Fibroblast of lung (primary cell): ENCODE results near the gene GRIK1.

Experiments
- EZH2 ChIP-seq: IDR thresholded peaks from 2 replicates; pipeline ENCODE4 v1.5.1; 2012; ENCODE audit warnings: low read length, control low read depth, mild to moderate bottlenecking; ENCODE audit errors: missing control alignments
- TF ChIP-seq, protein P1 (sequence below), 2 donors: IDR thresholded peaks in 1 of 2; conservative IDR thresholded peaks in 1 of 2; 1 replicate in 1 of 2; 2 replicates in 1 of 2; pipeline ENCODE4 v1.5.1; 2011 to 2012; ENCODE audit warnings: low read length in 2 of 2, control low read depth in 1 of 2, inconsistent platforms in 1 of 2, low read depth in 1 of 2, mild to moderate bottlenecking in 1 of 2

DNA sequence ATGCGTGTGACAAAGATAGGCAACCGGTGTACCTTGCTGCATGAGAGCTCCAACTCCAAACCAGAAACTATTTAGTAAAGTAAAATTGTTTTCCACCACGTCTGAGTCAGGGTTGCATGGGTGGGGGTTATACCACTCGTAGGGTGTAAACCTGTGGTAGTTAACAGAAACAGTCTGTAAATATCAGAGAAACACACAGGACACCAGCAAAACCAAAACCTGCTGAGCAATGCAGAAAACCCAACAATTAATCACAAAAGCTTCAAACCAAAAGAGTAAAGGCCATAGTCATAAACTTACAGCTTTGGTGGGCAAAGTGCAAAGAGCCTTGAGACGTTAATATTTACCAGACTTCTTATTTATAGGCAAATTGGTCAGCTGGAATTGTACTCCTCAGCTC is 358.4 kb downstream of the GRIK1 start:
- TF ChIP-seq, protein P1, sequence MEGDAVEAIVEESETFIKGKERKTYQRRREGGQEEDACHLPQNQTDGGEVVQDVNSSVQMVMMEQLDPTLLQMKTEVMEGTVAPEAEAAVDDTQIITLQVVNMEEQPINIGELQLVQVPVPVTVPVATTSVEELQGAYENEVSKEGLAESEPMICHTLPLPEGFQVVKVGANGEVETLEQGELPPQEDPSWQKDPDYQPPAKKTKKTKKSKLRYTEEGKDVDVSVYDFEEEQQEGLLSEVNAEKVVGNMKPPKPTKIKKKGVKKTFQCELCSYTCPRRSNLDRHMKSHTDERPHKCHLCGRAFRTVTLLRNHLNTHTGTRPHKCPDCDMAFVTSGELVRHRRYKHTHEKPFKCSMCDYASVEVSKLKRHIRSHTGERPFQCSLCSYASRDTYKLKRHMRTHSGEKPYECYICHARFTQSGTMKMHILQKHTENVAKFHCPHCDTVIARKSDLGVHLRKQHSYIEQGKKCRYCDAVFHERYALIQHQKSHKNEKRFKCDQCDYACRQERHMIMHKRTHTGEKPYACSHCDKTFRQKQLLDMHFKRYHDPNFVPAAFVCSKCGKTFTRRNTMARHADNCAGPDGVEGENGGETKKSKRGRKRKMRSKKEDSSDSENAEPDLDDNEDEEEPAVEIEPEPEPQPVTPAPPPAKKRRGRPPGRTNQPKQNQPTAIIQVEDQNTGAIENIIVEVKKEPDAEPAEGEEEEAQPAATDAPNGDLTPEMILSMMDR (conservative IDR thresholded peaks at IDR 0.05 in 1 of 2, IDR thresholded peaks at IDR 0.05 in 1 of 2; ENCODE audit: low read depth in 1 of 2, low read length in 2 of 2): no peak
- no peak for TF ChIP-seq EZH2
